Bronchial epithelial cell (primary cell): ENCODE results near the gene ENTR1. TPM values are rescaled to one million over a fixed set of nuclear protein-coding genes. Genes with fewer than 3 reads are reported as not detected.

Source experiments
- DNase-seq: peaks from one replicate; pipeline ENCODE4 v3.0.0-alpha.2; 2010; ENCODE audit warnings: low read depth
- FAIRE-seq: peaks from 2 replicates; lab custom pipeline; 2011; peaks lifted over from hg19 to GRCh38; lab: Jason Lieb, UNC
- H3K27me3 ChIP-seq: 2 replicates; pipeline ENCODE4 v1.5.1; 2011; ENCODE audit warnings: low read length; ENCODE audit not compliant: control insufficient read depth, insufficient read depth
- H3K36me3 ChIP-seq: 2 replicates; pipeline ENCODE4 v1.5.1; 2011; ENCODE audit warnings: low read length; ENCODE audit not compliant: control insufficient read depth, insufficient read depth
- H3K4me3 ChIP-seq: 2 replicates; pipeline ENCODE4 v1.5.1; 2011; ENCODE audit warnings: mild to moderate bottlenecking, low read depth, low read length, control low read depth
- CTCF ChIP-seq: IDR thresholded peaks from 2 replicates; pipeline ENCODE4 v1.5.1; 2011; ENCODE audit warnings: mild to moderate bottlenecking, moderate library complexity, low read length, control low read depth, inconsistent platforms; ENCODE audit not compliant: insufficient read depth, severe bottlenecking
- total RNA-seq: library from RNA; depleted of rRNA; stranded (reverse); fragments of >200 nt; gene quantifications from 2 replicates; pipeline ENCODE4 v1.2.1, GENCODE V29; 2014

The ENTR1 gene
- total RNA-seq, 1 donor from 2014 or later, result 89.0 TPM

DNA sequence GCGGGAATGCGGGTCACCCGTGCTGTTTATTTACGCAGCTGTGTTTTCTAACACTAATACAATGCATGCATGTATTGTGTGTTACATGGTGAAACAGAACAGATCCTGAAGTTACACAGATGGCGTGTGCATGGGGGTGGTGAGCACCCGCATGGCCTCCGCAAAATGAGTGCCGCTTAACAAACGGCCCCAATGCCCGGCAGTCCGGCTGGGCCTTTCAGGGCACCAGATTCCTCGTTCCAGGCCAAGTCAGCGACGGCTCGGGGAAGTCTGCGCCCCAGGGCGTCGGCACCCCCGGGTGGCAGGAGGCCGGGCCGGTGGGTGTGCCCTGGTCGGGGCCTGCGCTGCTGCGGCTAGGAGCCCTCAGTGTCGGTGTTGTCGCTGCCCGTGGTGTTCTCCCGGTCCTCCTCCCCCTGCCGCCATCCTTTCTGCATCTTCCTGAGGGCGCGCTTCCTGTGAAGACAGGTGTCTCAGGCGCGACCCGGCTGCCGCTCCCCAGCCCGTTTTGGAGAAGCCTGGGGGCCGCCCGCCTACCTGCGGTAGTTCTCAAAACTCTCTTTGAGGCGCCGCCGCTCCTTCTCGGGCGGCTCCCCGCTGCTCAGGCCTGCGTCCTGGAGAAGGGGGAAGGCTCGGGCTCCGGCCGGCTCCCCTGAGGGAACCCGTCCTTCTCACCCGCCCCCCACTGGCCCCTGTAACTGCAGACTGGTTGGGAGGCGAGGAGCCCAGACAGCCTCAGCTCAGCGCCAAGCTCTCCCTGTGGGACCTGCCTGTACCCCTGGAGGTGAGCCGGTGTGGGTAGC, 46.3 kb downstream of the ENTR1 start:
- H3K27me3 ChIP-seq, result no peaks in the 10 kb centered on the region
- peak overlapping the region; percentile 70 for H3K4me3 ChIP-seq
- no peak for TF ChIP-seq CTCF
- DNase-seq, result no peak
- H3K36me3 ChIP-seq, result peaks cover 3% of the 10 kb centered on the region
- FAIRE-seq, result peak; percentile 43

GRCh38 chr9:136363106-136363948, 47.1 kb downstream of the ENTR1 start, which contains the start of gene DNLZ:
Gene DNLZ, minus strand, starts transcription at chr9:136363744. Its CDS starts 30 bp downstream, at chr9:136363714.
- H3K27me3 ChIP-seq, result no peaks in the 10 kb centered on the region
- FAIRE-seq, result no peak
- DNase-seq, result peak; percentile 82
- H3K36me3 ChIP-seq, result peaks cover 3% of the 10 kb centered on the region
- H3K4me3 ChIP-seq, result peak within 1 kb of the TSS; percentile 70
- peak; percentile 90 for TF ChIP-seq CTCF

- DNase-seq (no peak), FAIRE-seq (no peak)
- Histone ChIP-seq H3K27me3 (no peaks in the 10 kb centered on the region), H3K36me3 (peaks cover 3% of the 10 kb centered on the region), H3K4me3 (no peak overlapping the region)
- TF ChIP-seq CTCF, result no peak
These were observed 48.0 kb downstream of the ENTR1 start for GRCh38 chr9:136362450-136362784.

GRCh38 chr9:136361754-136362449, 48.5 kb downstream of the ENTR1 start:
- Histone ChIP-seq H3K27me3 (no peaks in the 10 kb centered on the region), H3K4me3 (no peak overlapping the region), H3K36me3 (peaks cover 4% of the 10 kb centered on the region)
- DNase-seq (no peak), FAIRE-seq (no peak)
- TF ChIP-seq CTCF, result no peak

DNA sequence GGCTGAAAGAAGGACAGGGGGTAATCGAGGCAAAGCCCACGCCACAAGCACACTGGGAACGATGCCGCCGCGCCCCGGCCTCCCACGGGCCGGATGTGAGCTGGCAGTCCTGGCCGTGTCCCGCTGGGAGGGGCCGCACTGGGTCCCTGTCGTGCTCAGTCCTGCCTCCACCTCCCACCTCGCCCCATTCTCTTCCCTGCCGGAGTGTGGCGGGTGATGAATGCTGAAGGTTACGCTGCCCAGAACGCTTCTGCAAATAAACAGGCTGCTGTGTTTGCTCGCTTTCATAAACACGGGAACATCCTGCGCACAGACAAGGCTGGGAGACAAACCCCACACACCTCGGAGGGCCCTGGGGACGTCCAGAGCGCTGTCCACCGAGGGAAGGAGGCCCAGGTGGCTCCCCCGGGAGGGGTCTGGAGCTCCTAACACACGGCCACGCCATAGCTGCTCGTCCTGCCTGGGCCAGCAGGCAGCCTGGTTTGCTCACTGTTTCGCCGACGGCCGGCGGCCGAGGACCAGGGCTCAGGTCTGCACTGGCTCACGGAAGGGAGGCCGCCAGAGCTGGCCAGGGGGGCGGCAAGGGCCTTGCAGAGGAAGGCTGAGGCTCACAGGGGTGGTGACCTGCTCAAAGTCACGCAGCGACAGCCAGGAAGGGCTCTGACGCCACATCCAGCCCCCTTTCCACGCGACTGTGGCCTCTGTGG, 49.2 kb downstream of the ENTR1 start:
- DNase-seq (no peak), FAIRE-seq (no peak)
- H3K27me3 ChIP-seq, result no peaks in the 10 kb centered on the region
- TF ChIP-seq CTCF, result no peak
- no peak overlapping the region for H3K4me3 ChIP-seq
- H3K36me3 ChIP-seq, result peaks cover 6% of the 10 kb centered on the region
